Esophagus (tissue), 2 donors: ENCODE data around the gene NFU1. TPM values are rescaled to one million over a fixed set of nuclear protein-coding genes. Genes with fewer than 3 reads are reported as not detected.
A peak's percentile ranks its signal among the peaks of the same experiment; 100 is the strongest.

Source experiments
- H3K27ac ChIP-seq, 2 donors: one replicate each; pipeline ENCODE4 v1.5.1; 2013; ENCODE audit warnings: low read depth in 2 of 2, mild to moderate bottlenecking in 2 of 2, inconsistent platforms in 1 of 2, low read length in 1 of 2, moderate library complexity in 1 of 2
- H3K27me3 ChIP-seq, 2 donors: one replicate each; pipeline ENCODE4 v1.6.1; 2013; ENCODE audit warnings: low read length in 2 of 2, control low read depth in 1 of 2, mild to moderate bottlenecking in 1 of 2; ENCODE audit not compliant: insufficient read depth in 2 of 2, control insufficient read depth in 1 of 2
- H3K36me3 ChIP-seq, 2 donors: one replicate each; pipeline ENCODE4 v1.6.1; 2013; ENCODE audit warnings: low read length in 1 of 2; ENCODE audit not compliant: control insufficient read depth in 2 of 2, insufficient read depth in 2 of 2
- H3K4me1 ChIP-seq, 2 donors: one replicate each; pipeline ENCODE4 v1.6.1; 2013; ENCODE audit warnings: low read length in 1 of 2; ENCODE audit not compliant: control insufficient read depth in 2 of 2, insufficient read depth in 2 of 2
- H3K4me3 ChIP-seq, 2 donors: one replicate each; pipeline ENCODE4 v1.5.1; 2013; ENCODE audit warnings: low read length in 2 of 2, mild to moderate bottlenecking in 2 of 2, low read depth in 1 of 2, moderate library complexity in 1 of 2
- H3K9me3 ChIP-seq, 2 donors: one replicate each; pipeline ENCODE4 v1.6.1; 2013; ENCODE audit warnings: mild to moderate bottlenecking in 2 of 2, low read depth in 1 of 2, low read length in 1 of 2, moderate library complexity in 1 of 2; ENCODE audit not compliant: control insufficient read depth in 2 of 2, insufficient read depth in 1 of 2
- WGBS, 2 donors: extraction: QIAGEN DNeasy Blood & Tissue Kit; methylation state at CpG; one replicate each; pipeline ENCODE4 v1.1.7; 2013; 5-methylcytosine and 5-hydroxymethylcytosine counted together
- polyA plus RNA-seq, 2 donors: library from polyadenylated mRNA; stranded (reverse); fragments of 200-250 nt; gene quantifications; one replicate each; pipeline ENCODE4 v1.2.3, GENCODE V29; 2013
- donor health status: healthy with polysubstance abuse.
- donor health status: Bipolar disorder and iron deficiency.

NFU1 gene
- polyA plus RNA-seq, 2 donors: 27.9 to 33.1 TPM

DNA sequence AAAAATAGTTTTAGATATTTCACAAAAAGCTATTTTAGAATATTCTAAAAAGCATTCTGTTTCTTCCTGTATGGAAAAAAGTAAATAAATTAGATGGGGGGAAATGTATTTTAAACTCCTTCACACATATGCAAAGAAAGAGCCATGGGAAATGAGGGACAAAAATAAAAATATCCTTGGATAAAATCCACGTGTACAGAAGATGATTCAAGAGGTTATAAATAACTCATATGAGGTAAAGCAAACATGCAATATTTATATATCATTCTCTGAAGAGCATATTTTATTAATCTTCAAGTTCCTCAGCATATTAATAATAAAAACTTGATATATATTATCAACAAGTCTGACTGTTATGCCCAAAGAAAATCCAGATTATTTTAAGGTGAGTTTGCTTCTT is 41.4 kb downstream of the NFU1 start:
- Histone ChIP-seq H3K36me3 (peaks cover 0 to 10% of the 10 kb centered on the region in 2 donors), H3K4me1 (no peaks in the 10 kb centered on the region), H3K27ac (no peak overlapping the region), H3K9me3 (no peaks in the 10 kb centered on the region), H3K4me3 (no peak overlapping the region), H3K27me3 (no peaks in the 10 kb centered on the region)
- 24 to 27% methylated on average over 1 of the region's 1 CpG for WGBS, 2 donors

DNA sequence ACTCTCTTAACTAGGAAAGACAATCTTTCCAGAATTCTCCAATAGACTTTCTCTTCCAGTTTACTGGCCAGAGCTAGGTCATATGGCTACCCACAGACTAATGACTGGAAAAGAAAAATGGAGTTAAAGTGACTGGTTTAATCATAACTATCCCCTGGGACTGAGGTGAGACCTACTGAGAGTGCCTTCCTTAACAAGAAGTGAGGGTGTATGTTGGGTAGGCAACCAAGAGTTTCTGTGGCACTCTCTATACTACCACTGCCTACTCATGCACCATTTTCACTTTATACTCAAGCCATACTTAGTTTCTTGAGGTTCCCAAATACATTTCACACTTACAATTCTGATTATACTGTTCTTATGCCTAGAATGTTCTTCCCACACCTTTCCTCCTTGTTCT is 43.3 kb downstream of the NFU1 start:
- H3K27me3 ChIP-seq: no peaks in the 10 kb centered on the region
- no peaks in the 10 kb centered on the region for H3K4me1 ChIP-seq
- H3K36me3 ChIP-seq: peaks cover 3 to 9% of the 10 kb centered on the region in 2 donors
- H3K27ac ChIP-seq: no peak overlapping the region
- H3K9me3 ChIP-seq: no peaks in the 10 kb centered on the region
- no peak overlapping the region for H3K4me3 ChIP-seq

DNA sequence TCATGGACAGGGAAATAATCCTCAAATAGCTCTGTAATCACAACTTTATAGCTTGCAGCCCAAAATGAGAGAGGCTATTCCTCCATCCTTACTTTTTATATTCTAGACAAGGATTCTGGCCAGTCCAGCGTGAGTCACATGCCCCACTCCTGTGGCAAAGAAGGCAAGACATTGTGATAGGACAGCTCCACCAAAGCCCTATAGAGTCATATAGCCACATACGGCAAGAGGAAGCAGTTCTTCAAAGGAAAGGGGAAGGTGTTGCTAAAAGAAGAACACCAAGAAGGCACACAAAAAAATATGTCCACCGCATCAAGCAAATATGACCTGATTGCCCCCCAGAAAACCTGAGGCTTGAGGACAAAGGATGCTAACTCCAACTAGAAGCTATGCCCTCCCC is 46.8 kb downstream of the NFU1 start:
- no peaks in the 10 kb centered on the region for H3K27me3 ChIP-seq
- H3K4me1 ChIP-seq: peaks cover 0 to 2% of the 10 kb centered on the region in 2 donors
- peaks cover 0 to 3% of the 10 kb centered on the region in 2 donors for H3K9me3 ChIP-seq
- WGBS, 2 donors: 75 to 86% methylated on average over 3 of the region's 3 CpGs
- peaks cover 3 to 4% of the 10 kb centered on the region in 2 donors for H3K36me3 ChIP-seq
- no peak overlapping the region for H3K4me3 ChIP-seq
- no peak overlapping the region for H3K27ac ChIP-seq

DNA sequence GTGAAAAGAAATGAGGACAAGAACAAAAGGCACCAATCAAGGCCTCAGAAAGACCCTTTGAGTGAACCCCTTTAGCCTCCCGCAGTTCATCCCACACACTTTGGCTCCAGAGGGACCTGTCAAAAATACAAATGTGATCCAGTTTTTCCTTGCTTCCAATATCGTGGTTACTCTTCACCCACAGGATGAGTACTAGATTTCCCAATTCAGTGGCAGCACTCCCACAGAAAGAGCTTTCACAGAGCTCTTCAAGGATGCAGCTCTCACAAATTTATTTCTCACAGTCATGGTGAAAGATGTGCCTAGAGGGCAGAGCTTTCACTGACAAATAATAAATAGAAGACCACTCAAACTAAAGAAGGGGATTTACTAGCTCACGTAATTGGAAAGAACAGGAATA is 47.2 kb downstream of the NFU1 start:
- Histone ChIP-seq H3K4me3 (no peak overlapping the region), H3K27me3 (no peaks in the 10 kb centered on the region), H3K9me3 (peaks cover 0 to 3% of the 10 kb centered on the region in 2 donors), H3K36me3 (peaks cover 3 to 4% of the 10 kb centered on the region in 2 donors), H3K4me1 (peaks cover 0 to 2% of the 10 kb centered on the region in 2 donors), H3K27ac (no peak overlapping the region)
- 86% methylated on average over 3 of the region's 3 CpGs for WGBS, 2 donors

DNA sequence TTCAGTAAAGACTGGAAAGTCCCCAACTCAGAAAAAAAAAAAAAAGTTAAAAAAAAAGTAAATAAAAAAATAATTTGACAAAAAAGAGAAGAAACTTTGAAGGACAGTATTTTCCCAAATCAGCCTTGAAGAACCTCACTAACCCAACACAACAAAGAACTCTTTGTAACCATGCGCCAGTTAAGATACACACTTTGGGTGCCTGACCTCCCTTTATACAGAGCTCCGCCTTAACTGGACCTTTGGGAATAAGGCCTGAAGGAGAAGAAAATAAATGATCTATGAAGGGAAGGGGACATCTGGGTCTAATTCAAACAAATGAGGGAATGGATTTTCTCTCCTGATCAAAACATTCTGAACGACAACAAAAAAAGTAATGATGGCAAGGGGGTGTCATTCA is 48.0 kb downstream of the NFU1 start:
- no peak overlapping the region for H3K4me3 ChIP-seq
- H3K9me3 ChIP-seq: peaks cover 0 to 3% of the 10 kb centered on the region in 2 donors
- H3K36me3 ChIP-seq: peaks cover 0 to 3% of the 10 kb centered on the region in 2 donors
- no peaks in the 10 kb centered on the region for H3K27me3 ChIP-seq
- H3K4me1 ChIP-seq: peaks cover 0 to 2% of the 10 kb centered on the region in 2 donors
- WGBS, 2 donors: 93 to 99% methylated on average over 3 of the region's 3 CpGs
- no peak overlapping the region for H3K27ac ChIP-seq

DNA sequence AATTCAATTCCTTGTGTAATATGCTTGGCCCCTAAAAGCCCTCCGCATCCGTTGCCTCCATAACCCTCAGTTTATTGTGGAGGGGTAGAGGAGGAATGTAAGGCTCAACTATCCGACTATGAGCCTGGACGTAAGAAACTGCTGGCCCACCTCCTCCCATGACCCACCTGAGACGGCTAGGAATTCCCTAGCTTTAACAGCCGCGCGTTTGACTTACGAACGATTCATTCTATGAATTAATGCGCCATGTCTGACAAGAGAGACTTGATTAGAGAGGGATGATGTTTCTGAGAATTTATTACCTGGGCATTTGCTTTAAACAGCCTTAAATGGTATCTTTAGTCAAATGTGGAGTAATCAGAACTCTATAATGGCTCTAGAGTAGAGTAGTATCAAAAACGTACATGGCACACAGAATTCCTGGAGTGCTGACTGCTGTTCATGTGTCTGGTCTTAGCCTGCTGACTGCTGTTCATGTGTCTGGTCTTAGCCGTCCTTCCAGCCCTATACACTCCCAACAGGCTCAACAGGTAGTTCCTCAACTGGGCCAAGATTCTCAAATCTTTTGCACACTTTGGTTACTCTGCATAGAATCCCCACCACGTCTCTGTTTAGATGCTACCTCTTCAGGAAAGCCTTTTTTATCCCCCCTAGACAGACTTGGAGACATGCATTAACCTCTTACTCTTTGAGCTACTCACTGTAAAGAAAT is 49.3 kb downstream of the NFU1 start:
- Histone ChIP-seq H3K27ac (peak overlapping the region; percentile 81 to 83), H3K4me3 (peak overlapping the region; percentile 87 to 99), H3K4me1 (peaks cover 0 to 2% of the 10 kb centered on the region in 2 donors), H3K27me3 (no peaks in the 10 kb centered on the region), H3K9me3 (peaks cover 0 to 3% of the 10 kb centered on the region in 2 donors), H3K36me3 (peaks cover 0 to 3% of the 10 kb centered on the region in 2 donors)
- WGBS, 2 donors: 60 to 68% methylated on average over 14 of the region's 14 CpGs

DNA sequence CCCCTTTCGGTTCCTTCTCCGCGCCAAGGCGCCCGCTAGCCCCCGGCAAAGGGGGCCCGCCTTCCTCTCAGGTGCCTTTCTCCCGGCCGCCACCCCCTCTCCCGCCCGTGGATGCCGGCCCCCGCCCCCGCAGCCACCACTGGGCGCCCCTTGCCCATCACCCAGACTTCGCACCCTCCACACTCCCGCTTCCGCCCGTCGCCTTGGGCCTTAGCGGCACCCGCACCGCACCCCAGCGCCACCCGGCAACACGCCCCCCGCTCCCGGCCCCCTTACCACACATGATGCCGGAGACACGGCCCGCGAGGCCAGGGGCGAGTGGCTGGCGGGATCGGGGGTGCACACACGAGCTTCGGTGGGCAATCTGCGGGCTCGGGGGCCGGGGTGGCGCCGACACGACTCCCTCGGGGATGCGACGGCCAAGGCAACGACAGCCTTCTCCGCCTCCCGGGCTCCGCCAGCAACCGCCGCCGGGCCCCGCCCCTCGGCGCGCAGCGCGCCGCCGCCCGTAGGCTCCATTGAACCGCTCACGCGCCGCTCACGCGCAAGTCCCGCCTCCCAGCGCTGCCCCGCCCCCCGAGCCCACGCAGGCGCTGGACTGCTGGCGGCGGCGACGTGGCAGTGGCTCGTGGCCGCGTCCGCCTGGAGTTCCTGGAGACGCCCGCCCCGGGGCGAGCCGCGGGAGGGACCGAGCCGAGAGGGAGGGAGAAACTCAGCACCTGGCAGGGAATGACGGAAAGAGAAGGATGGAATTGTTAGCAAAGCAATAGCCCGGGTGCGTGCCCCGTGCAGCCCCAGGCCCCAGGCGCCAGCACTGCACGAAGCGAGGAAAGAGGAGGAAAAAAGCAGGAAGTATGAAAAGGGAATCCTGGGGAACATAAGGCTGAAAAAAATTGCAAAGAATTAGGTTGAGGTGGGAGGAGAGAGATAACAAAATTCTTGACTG is 50.2 kb downstream of the NFU1 start, which contains the start of gene GFPT1:
Gene GFPT1, minus strand, starts transcription at position 439 of the 946 bp plus-strand sequence. Its CDS starts 156 bp downstream, at position 283.
- H3K4me3 ChIP-seq: peak within 1 kb of the TSS; percentile 87 to 99
- peaks cover 0 to 3% of the 10 kb centered on the region in 2 donors for H3K36me3 ChIP-seq
- WGBS, 2 donors: 0 to 1% methylated on average over 85 to 97 of the region's 97 CpGs
- H3K4me1 ChIP-seq: peaks cover 0 to 2% of the 10 kb centered on the region in 2 donors
- H3K9me3 ChIP-seq: peaks cover 0 to 3% of the 10 kb centered on the region in 2 donors
- H3K27ac ChIP-seq: peak within 1 kb of the TSS; percentile 83 to 86
- no peaks in the 10 kb centered on the region for H3K27me3 ChIP-seq

DNA sequence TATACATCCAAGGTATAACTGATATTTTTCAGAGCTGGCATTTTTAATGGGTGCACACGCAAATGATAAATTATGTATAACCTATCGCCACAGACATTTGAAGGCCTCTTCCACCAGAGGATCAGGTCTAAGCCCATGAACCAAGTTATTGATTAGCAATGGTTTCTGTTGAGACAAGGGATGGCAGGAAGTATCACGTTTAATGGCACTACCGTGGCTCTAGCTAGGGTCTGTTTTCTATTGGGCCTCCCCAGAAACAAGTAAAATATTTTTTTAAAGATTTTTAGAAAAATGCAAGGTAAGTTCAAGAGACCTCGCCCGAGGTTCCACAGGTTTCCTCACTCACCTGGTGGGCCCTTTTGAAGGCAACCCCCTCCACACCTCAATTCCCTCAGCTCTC is 50.9 kb downstream of the NFU1 start:
- 5 to 6% methylated on average over 6 of the region's 6 CpGs for WGBS, 2 donors
- no peaks in the 10 kb centered on the region for H3K27me3 ChIP-seq
- H3K27ac ChIP-seq: peak overlapping the region; percentile 57 to 86
- H3K9me3 ChIP-seq: peaks cover 0 to 3% of the 10 kb centered on the region in 2 donors
- peaks cover 0 to 3% of the 10 kb centered on the region in 2 donors for H3K36me3 ChIP-seq
- H3K4me1 ChIP-seq: peaks cover 0 to 2% of the 10 kb centered on the region in 2 donors
- H3K4me3 ChIP-seq: peak overlapping the region; percentile 87 to 99

DNA sequence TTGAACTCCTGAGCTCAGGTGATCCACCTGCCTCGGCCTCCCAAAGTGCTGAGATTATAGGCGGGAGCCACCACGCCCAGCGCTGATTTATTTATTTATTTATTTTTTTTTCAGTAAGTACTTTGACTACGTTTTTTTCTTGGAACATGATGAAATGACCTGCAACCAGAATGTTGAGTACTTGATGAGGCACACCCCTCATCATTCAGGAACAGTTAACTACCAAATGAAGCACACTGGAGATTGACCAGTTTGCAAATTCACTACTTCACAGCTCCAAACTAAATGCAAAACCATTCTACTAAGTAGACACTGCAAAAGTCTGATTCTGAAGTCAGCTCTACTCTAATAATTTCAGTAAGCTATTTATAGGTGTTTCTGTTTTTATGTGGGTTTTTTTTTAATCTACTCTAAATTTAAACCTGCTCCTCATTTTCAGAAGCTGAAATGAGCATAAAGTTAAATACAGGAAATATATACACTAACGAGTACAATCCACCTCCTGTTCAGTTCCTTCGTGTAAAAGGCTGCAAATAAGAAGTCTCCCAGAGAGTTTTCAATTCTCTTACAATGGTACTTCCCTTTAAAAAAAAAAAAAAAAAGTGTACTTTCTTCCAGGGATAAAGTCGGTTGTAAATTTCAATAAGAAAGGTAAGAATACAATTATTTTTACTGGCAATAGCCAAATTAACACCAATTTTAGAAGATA is 51.6 kb downstream of the NFU1 start:
- Histone ChIP-seq H3K9me3 (peaks cover 0 to 3% of the 10 kb centered on the region in 2 donors), H3K4me1 (peaks cover 0 to 2% of the 10 kb centered on the region in 2 donors), H3K36me3 (peaks cover 0 to 2% of the 10 kb centered on the region in 2 donors), H3K27me3 (no peaks in the 10 kb centered on the region), H3K4me3 (peak overlapping the region in 1 of 2 donors; percentile 99), H3K27ac (no peak overlapping the region)
- 36 to 54% methylated on average over 8 of the region's 8 CpGs for WGBS, 2 donors
